ENCODE results near the gene ITPR1. TPM values are rescaled to one million over a fixed set of nuclear protein-coding genes. Genes with fewer than 3 reads are reported as not detected.

Gene ITPR1
- polyA plus RNA-seq, 1 donor from 2014 or later, result 2.1 TPM

GRCh38 chr3:4750306-4750968 is 257.3 kb downstream of the ITPR1 start:
- Histone ChIP-seq H3K79me2 (replicated peaks; ENCODE audit: insufficient read depth, low read length) (no peaks in the 10 kb centered on the region), H3K9me3 (ENCODE audit: low read length) (no peaks in the 10 kb centered on the region), H3K9me2 (ENCODE audit: insufficient read depth, low read length) (no peaks in the 10 kb centered on the region), H3F3A (ENCODE audit: insufficient read depth, low read length, poor library complexity, severe bottlenecking) (no peaks in the 10 kb centered on the region), H3K4me3 (ENCODE audit: low read length) (no peak overlapping the region), H3K27ac (ENCODE audit: low read length) (peak overlapping the region; percentile 45), H3K9ac (ENCODE audit: low read length) (no peak overlapping the region), H4K20me1 (ENCODE audit: insufficient read depth) (no peaks in the 10 kb centered on the region), H3K36me3 (ENCODE audit: insufficient read depth, low read length) (no peaks in the 10 kb centered on the region), H3K27me3 (ENCODE audit: insufficient read depth, low read depth, low read length) (no peaks in the 10 kb centered on the region), H2AFZ (ENCODE audit: low read depth, low read length) (peak overlapping the region; percentile 5), H3K4me2 (ENCODE audit: low read length) (no peak overlapping the region)
- peak; percentile 26 for TF ChIP-seq POLR2AphosphoS5 (IDR thresholded peaks at IDR 0.05)
- no peak for TF ChIP-seq EZH2 (IDR thresholded peaks at IDR 0.05; ENCODE audit: borderline replicate concordance, insufficient read depth, low read length, poor library complexity, severe bottlenecking)

GRCh38 chr3:4751029-4751501 is 257.9 kb downstream of the ITPR1 start:
- TF ChIP-seq RAD21 (conservative IDR thresholded peaks at IDR 0.05) (no peak), MXI1 (conservative IDR thresholded peaks at IDR 0.05; ENCODE audit: poor library complexity, severe bottlenecking) (no peak), TAF1 (IDR thresholded peaks at IDR 0.05; ENCODE audit: low read depth) (no peak), POLR2AphosphoS5 (IDR thresholded peaks at IDR 0.05) (no peak), EP300 (conservative IDR thresholded peaks at IDR 0.05; ENCODE audit: poor library complexity, severe bottlenecking) (no peak), REST (IDR thresholded peaks at IDR 0.05; ENCODE audit: borderline replicate concordance) (no peak), CTCF (IDR thresholded peaks at IDR 0.05; ENCODE audit: poor library complexity, severe bottlenecking) (no peak), SMC3 (conservative IDR thresholded peaks at IDR 0.05; ENCODE audit: poor library complexity) (no peak), EZH2 (IDR thresholded peaks at IDR 0.05; ENCODE audit: borderline replicate concordance, insufficient read depth, low read length, poor library complexity, severe bottlenecking) (no peak)
- Histone ChIP-seq H3K79me2 (replicated peaks; ENCODE audit: insufficient read depth, low read length) (no peaks in the 10 kb centered on the region), H3K36me3 (ENCODE audit: insufficient read depth, low read length) (no peaks in the 10 kb centered on the region), H3K4me3 (ENCODE audit: low read length) (no peak overlapping the region), H3K9me2 (ENCODE audit: insufficient read depth, low read length) (no peaks in the 10 kb centered on the region), H3K27me3 (ENCODE audit: insufficient read depth, low read depth, low read length) (no peaks in the 10 kb centered on the region), H2AFZ (ENCODE audit: low read depth, low read length) (peak overlapping the region; percentile 5), H3K4me2 (ENCODE audit: low read length) (no peak overlapping the region), H4K20me1 (ENCODE audit: insufficient read depth) (no peaks in the 10 kb centered on the region), H3F3A (ENCODE audit: insufficient read depth, low read length, poor library complexity, severe bottlenecking) (no peaks in the 10 kb centered on the region), H3K9me3 (ENCODE audit: low read length) (no peaks in the 10 kb centered on the region), H3K9ac (ENCODE audit: low read length) (no peak overlapping the region), H3K27ac (ENCODE audit: low read length) (peak overlapping the region; percentile 45)

Data from neural cell (in vitro differentiated cells).